Measurements from ENCODE around the gene ZBED1.
"Not testable (repeated sequence)": the region's sequence is repeated elsewhere in the genome, so short reads cannot be mapped to it uniquely, and the experiment has no call there.

The ZBED1 gene

DNA sequence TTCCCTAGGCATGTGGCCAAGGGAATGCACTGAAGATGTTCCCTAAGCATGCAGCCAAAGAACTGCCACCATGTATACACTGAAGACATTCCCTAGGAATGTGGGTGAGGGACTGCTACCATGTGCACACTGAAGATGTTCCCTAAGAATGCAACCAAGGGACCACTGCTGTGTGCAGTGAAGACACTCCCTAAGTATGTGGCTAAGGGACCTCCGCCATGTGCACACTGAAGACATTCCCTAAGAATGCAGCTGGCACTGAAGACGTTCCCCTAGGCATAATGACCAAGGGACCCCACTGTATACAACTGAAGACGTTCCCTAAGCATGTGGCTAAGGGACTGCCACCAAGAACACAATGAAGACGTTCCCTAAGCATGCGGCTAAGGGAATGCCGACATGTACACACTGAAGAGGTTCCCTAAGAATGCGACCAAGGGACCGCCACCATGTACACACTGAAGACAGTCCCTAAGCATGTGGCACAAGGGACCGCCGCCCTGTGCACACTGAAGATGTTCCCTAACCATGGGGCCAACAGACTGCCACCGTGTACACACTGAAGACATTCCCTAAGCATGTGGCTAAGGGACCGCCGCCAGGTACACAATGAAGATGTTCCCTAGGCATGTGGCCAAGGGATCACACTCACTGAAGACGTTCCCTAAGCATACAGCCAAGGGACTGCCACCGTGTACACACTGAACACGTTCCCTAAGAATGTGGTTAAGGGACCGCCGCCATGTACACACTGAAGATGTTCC lies 25.6 kb downstream of the ZBED1 start:
- DNase-seq (ENCODE audit: low read depth) = no peak

DNA sequence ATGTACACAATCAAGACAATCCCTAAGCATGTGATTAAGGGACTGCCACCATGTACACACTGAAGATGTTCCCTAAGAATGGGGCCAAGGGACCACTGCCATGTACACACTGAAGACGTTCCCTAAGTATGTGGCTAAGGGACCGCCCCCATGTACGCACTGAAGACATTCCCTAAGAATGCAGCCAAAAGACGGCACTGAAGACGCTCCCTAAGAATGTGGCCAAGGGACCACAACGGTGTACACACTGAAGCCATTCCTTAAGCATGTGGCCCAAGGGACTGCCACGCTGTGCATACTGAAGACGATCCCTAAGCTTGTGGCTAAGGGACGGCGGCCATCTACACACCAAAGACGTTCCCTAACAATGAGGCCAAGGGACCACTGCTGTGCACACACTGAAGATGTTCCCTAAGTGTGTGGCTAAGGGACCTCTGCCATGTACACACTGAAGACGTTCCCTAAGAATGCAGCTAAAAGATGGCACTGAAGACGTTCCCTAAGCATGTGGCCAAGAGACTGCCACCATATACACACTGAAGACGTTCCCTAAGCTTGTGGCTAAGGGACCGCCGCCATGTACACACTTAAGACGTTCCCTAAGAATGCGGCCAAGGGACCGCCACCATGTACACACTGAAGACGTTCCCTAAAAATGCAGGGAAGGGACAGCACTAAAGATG lies 26.4 kb downstream of the ZBED1 start:
- DNase-seq (ENCODE audit: low read depth) = no peak

DNA sequence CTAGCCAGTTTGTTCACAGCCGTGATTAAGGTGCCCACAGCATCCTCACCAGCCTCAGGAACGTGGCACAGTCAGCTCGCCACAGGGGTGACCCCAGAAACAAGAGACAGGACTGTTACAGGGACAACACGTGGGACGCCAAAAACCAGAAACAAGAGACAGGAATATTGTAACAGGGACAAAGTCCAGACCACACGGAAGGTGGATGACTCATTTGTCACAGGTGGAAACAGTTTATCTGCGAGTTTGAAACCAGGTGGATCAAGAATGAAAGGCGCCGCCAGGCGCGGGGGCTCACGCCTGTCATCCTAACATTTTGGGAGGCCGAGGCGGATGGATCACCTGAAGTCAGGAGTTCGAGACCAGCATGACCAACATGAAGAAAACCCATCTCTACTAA lies 27.7 kb downstream of the ZBED1 start:
- DNase-seq (ENCODE audit: low read depth) = not testable (repeated sequence)

DNA sequence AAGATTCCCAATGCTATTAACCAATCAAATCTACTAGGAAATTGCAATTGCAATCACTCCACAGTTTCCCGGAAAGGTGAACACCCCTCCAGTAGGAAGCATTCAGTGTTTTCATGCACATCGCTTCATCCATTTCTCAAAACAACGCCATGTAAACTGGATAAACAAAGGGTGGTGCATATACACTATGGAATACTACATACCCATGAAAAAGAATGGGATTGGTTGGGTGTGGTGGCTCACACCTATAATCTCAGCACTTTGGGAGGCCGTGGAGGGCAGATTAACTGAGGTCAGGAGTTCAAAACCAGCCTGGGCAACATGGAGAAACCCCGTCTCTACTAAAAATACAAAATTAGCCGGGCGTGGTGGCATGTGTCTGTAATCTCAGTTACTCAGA lies 29.1 kb downstream of the ZBED1 start:
- DNase-seq (ENCODE audit: low read depth) = no peak

DNA sequence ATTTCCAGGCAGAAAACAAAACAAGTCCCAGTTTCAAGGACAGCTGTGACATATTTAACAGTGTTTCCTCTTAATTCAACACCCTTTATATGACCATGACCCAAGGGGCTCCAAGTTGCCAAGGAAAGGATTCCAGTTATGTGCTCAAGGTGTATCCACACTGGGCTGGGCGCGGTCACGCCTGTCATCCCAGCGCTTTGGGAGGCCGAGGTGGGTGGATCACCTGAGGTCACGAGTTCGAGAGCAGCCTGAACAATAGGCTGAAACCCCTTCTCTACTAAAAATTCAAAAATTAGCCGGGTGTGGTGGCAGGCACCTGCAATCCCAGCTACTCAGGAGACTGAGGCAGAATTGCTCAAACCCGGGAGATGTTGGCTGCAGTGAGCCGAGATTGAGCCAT lies 29.6 kb downstream of the ZBED1 start:
- not testable (repeated sequence) for DNase-seq (ENCODE audit: low read depth)

DNA sequence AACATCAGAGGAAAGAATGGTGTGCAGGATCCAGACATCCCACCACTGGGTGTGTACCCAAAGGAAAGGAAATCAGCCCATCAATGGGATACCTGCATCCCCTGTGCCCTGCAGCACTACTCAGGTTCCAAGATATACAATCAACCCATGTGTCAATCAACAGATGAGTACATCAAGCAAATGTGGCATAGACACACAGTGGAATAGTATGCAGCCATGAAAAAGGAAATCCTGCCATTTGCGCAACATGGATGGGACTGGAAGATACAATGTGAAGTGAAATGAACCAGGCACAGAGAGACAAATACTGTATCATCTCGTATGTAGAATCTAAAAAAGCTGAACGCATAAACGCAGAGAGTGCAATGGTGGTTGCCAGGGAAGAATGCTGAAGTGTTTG lies 30.9 kb downstream of the ZBED1 start:
- not testable (repeated sequence) for DNase-seq (ENCODE audit: low read depth)

DNA sequence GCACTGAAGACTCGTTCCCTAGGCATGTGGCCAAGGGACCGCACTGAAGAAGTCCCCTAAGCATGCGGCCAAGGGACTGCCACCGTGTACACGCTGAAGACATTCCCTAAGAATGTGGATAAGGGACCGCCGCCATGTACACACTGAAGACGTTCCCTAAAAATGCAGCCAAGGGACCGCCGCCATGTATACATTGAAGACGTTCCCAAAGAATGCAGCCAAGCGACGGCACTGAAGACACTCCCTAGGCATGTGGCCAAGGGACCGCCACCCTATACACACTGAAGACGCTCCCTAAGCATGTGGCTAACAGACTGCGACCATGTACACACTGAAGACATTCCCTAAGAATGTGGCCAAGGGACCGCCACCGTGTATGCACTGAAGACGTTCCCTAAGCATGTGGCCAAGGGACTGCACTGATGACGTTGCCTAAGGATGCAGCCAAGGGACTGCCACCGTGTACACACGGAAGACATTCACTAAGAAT lies 31.5 kb downstream of the ZBED1 start:
- no peak for DNase-seq (ENCODE audit: low read depth)

DNA sequence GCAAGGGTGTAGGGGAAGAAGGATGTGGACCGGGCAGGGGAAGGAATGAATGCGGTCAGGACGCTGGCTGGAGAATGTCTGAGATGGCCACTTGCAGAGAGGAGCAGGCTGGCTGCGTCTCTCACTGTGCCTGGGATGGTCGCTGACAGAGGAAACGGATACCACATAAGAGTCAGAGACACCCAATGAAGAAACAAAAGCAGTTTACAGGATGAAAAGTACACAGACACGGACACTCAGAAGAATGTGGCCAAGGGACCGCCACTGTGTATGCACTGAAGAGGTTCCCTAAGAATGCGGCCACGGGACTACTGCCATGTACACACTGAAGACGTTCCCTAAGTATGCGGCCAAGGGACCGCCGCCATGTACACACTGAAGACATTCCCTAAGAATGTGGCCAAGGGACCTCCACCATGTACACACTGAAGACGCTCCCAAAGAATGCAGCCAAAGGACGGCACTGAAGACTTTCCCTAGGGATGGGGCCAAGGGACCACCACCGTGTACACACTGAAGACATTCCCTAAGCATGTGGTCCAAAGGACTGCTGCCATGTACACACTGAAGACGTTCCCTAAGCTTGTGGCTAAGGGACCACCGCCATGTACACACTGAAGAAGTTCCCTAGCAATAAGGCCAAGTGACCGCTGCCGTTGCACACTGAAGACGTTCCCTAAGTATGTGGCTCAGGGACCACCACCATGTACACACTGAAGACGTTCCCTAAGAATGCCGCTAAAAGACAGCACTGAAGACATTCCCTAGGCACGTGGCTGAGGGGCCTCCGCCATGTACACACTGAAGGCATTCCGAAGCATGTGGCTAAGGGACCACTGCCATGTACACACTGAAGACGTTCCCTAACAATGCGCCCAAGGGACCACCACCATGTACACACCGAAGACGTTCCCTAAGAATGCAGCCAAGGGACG lies 32.2 kb downstream of the ZBED1 start:
- DNase-seq (ENCODE audit: low read depth) = no peak

DNA sequence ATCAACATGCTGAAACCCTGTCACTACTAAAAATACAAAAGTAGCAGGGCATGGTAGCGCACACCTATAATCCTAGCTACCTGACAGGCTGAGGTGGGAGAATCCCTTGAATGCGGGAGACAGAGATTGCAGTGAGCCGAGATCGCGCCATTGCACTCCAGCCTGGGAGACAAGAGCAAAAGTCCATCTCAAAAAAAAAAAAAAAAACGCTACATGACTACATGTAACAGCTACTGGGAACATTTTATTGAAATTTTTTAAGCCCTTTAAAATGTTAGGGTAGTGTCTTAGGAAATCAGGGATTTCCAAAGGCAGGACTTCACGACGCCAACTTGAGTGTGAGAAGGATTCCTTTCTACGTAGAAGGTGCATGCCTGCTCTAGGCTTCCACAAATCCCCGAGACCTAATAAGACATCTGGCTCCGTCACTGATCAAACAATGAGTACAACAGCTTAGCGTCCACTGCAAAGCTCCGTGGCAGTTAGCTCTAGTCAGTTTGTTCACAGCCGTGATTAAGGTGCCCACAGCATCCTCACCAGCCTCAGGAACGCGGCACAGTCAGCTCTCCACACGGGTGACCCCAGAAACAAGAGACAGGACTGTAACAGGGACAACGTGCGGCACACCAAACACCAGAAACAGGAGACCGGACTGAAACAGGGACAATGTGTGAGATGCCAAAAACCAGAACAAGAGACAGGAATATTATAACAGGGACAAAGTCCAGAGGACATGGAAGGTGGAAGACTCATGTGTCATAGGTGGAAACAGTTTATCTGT lies 33.7 kb downstream of the ZBED1 start:
- no peak for DNase-seq (ENCODE audit: low read depth)

DNA sequence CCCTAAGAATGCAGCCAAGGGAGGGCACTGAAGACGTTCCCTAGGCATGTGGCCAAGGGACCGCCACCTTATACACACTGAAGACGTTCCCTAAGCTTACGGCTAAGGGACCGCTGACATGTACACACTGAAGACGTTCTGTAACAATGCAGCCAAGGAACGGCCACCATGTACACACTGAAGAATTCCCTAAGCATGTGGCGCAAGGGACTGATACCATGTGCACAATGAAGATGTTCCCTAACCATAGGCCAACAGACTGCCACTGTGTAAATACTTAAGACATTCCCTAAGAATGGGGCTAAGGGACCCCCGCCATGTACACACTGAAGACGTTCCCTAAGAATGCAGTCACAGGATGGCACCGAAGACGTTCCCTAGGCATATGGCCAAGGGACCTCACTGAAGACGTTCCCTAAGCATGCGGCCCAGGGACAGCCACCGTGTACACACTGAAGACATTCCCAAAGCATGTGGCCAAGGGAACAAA lies 36.1 kb downstream of the ZBED1 start:
- DNase-seq (ENCODE audit: low read depth) = no peak

DNA sequence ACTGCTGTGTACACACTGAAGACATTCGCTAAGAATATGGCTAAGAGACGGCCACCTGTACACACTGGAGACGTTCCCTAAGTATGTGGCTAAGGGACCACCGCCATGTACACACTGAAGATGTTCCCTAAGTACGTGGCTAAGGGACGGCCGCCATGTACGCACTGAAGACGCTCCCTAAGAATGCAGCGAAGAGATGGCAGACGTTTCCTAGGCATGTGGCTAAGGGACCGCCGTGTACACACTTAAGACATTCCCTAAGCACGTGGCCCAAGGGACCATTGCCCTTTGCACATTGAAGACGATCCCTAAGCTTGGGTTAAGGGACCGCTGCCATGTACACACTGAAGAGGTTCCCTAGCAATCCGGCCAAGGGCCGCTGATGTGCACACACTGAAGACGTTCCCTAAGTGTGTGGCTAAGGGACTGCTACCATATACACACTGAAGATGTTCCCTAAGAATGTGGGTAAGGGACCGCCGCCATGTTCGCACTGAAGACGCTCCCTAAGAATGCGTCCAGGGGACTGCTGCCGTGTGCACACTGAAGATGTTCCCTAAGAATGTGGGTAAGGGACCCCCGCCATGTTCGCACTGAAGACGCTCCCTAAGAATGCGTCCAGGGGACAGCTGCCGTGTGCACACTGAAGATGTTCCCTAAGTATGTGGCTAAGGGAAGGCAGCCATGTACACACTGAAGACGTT lies 36.7 kb downstream of the ZBED1 start:
- no peak for DNase-seq (ENCODE audit: low read depth)

DNA sequence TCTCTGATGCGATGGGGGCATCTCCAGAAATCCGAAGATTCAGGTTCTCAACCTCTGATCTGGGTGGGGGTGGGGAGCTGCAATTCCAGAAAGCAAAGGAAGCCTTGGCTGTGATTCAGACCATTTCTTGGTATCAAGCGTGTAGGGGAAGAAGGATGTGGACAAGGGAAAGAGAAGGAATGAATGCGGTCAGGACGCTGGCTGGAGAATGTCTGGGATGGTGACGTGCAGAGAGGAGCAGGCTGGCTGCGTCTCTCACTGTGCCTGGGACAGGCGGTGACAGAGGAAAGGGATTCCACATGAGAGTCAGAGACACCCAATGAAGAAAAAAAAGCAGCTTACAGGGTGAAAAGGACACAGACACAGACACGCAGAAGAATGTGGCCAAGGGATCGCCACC lies 37.3 kb downstream of the ZBED1 start:
- DNase-seq (ENCODE audit: low read depth) = not testable (repeated sequence)

DNA sequence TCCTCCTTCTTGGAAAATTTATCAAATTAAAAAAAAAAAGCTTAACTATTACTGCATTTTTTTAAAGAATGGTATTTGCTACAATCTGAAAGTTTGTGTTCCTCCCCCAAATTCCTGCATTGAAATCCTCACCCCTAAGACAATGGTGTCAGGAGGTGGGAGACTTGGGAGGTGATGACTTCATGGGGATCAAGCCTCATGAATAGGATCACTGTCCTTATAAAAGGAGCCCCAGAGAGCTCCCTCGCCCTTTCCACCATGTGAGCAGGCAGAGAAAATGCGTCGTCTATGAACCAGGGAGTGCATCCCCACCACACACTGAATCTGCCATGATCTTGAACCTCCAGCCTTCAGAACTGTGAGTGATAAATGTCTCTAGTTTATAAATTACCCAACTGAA lies 38.0 kb downstream of the ZBED1 start:
- no peak for DNase-seq (ENCODE audit: low read depth)

DNA sequence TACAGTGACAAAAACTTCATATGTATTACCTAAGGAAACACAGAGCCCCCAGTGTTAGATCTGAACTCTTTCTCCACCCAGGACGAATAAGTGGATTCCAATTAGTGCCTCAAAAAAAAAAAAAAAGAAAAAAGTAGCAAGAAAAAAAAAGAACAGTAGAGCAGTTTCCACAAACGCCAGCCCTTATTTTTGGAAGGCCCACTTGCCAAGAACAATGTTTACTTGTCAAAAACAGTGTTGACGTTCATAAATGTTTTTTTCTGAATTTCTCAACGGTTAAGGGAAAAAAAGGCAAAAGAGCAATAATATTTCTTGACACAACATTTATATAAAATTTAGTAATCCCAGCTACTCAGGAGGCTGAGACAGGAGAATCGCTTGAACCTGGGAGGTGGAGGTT lies 38.7 kb downstream of the ZBED1 start:
- DNase-seq (ENCODE audit: low read depth) = no peak

DNA sequence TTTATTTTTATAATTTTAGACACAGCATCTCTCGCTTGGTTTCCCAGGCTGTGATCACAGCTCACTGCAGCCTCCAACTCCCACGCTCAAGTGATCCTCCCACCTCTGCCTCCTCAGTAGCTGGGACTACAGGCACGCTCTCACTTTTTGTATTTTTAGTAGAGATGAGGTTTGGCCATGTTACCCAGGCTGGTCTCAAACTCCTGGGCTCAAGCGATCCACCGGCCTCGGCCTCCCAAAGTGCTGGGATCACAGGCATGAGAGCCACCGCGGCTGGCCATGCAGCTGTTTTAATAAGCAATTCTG lies 39.1 kb downstream of the ZBED1 start:
- no peak for DNase-seq (ENCODE audit: low read depth)

DNA sequence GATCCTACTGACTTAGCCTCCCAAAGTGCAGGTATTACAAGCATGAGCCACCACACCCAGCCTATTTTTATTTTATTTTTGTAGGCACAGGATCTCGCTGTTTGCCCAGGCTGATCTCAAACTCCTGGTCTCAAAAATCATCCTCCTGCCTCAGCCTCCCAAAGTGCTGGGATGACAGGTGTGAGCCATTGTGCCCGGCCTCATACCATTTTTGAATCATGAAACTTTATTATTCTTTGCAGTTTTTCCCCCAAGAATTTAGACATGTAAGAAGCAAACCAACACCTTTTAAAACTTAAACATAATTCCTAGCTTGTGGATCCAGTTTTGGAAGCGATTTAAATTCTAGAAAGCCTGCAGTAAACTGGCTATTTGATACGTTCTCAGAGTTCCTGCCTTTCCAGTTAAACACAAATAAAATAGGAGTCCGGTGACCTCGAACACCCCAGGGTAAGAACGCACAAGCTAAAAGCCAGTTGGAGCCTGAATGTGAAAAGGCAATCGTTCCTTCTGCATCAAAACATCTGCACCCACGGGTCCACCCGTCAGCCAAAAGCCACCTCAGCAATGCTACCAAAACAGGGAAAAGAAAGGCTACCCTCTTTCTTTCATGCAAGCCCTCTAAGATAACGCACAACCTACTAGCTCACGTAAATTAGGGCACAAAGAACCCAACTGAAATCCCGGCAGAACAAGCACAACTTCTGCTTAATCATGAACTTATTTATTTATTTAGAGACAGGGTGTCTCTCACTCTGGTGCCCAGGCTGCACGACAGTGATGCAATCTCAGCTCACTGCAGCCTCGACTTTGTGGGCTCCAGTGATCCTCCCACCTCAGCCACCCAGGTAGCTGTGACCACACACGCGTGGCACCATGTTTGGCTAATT lies 39.7 kb downstream of the ZBED1 start:
- not testable (repeated sequence) for DNase-seq (ENCODE audit: low read depth)

DNA sequence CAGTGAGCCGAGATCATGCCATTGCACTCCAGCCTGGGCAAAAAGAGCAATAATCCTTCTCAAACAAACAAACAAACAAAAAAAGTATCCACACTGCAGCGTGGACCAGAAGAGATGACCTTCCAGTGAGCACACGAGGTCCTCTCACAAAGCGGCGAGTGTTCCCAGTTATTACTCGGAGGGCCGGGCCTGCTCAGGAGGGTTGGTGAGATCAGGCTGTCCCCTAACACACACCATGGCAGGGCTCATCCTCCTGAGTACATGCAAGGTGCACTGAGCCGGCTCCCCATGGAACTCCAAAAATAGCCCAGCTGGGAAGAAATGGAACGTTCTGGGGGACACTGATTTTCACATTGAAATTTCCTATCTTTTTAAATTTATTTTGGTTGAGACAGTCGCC lies 40.7 kb downstream of the ZBED1 start:
- DNase-seq (ENCODE audit: low read depth) = not testable (repeated sequence)

DNA sequence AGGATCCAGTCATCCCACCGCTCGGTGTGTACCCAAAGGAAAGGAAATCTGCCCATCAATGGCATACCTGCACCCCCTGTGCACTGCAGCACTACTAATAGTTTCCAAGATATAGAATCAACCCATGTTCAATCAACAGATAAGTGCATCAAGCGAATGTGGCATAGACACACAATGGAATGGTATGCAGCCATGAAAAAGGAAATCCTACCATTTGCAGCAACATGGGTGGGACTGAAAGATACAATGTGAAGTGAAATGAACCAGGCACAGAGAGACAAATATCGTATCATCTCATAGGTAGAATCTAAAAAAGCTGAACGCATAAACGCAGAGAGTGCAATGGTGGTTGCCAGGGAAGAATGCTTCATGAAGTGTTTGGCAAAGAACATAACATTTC lies 42.5 kb downstream of the ZBED1 start:
- no peak for DNase-seq (ENCODE audit: low read depth)

DNA sequence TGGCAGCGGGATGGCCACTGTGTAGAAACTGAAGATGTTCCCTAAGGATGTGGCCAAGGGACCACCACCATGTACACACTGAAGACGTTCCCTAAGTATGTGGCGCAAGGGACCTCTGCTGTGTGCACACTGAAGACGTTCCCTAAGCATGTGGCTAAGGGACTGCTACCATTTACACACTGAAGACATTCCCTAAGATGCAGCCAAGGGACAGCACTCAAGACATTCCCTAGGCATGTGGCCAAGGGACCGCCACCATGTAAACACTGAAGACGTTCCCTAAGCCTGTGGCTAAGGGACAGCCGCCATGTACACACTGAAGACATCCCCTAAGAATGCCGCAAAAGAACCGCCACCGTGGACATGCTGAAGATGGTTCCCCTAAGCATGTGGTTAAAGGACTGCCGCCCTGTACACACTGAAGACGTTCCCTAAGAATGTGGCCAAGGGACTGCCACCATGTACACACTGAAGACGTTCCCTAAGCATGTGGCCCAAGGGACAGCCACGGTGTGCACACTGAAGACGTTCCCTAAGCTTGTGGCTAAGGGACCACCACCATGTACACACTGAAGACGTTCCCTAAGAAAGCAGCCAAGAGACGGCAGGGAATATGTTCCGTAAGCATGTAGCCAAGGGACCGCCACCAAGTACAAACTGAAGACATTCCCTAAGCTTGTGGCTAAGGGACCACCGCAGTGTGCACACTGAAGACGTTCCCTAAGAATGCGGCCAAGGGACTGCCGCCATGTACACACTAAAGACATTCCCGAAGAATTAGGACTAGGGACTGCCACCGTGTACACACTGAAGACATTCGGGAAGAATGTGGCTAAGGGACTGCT lies 43.3 kb downstream of the ZBED1 start:
- DNase-seq (ENCODE audit: low read depth) = no peak

Measured in activated T-cell treated with anti-CD3 and anti-CD28 coated beads for 24 hours (primary cell).